Globus pallidus (tissue), 1 donor: ENCODE measurements around the gene ZNF267.
"Not testable (repeated sequence)": the region's sequence is repeated elsewhere in the genome, so short reads cannot be mapped to it uniquely, and the experiment has no call there.

Experiments
- DNase-seq: peaks from one replicate; pipeline ENCODE4 v3.0.0-alpha.2; 2015; ENCODE audit warnings: low spot score

The ZNF267 gene

DNA sequence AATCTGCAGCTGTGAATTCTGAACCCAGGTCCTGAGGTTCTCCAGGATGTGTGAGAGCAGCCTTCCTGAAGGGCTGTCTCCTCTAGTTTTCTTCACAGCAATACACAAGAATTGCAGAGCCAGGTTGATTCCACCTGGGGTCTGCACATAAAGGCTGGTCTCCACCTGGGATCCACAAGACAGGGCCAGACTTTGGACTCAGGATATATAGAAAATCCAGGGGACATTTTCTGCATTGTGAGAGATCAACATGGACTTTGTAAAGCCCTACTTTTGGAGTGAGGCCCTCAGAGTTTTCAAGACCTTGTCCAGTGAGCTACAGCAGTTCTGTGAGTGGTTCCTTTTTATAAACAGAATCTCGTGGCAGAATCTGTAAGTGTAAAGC lies 6.3 kb downstream of the ZNF267 start:
- no peak for DNase-seq

DNA sequence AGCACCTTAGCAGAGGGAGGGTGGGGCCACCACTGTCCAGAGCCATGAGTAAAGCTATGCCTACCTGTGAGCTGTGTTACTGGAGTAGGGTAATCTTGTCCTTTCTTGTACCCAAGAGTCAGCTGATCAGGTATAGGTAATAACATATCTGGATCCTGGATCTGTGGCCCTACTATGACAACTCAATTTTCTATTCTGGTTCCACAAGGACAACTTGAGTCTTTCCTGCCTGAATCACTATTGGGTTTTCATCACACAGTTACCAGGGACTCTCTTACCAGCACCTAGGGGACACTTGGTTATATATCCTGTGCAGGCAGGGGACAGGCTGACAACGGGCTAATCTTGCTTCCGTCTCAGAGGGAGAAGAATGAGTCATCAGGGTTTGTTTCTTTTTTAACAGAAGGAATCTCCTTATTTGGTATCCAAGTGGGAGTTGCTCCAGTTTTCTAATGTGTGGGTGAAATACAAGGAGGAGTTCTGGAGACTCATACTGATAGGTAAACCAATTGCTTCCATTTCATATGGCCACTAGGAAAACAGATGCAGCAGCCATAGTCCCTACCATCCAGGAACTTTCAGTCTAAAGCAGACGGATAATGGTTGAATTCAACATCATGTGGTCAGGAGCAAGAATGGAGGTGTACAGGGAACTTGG lies 6.8 kb downstream of the ZNF267 start:
- no peak for DNase-seq

DNA sequence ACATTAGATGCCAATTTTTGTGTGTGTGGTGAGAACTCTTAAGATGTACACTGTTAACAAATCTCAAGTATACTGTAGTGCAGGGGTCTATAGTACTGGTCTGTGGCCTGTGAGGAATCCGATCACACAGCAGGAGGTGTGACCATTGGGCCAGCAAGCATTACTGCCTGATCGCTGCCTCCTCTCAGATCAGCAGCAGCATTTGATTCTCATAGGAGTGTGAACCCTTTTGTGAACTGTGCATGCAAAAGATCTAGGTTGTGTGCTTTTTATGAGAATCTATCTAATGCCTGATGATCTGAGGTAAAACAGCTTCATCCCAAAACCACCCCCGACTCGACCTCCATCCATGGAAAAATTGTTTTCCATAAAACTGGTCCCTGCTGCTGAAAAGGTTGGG lies 12.6 kb downstream of the ZNF267 start:
- no peak for DNase-seq

DNA sequence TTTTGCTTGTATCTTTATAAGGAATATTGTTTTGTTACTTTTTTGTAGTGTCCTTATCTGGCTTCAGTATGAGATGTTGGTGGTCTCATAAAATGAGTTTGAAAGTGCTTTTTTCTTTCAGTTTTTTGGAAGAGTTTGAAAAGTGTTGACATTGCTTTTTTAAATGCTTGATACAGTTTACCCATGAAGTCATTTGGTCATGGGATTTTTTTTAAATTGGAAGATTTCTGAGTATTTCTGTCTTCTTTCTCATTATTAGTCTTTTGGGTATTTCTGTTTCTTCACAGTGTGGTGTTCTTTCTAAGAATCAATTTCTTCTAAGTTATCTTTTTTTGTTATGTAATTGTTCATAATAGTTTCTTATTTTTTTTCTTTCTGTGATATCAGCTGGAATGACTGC lies 15.1 kb downstream of the ZNF267 start:
- no peak for DNase-seq

DNA sequence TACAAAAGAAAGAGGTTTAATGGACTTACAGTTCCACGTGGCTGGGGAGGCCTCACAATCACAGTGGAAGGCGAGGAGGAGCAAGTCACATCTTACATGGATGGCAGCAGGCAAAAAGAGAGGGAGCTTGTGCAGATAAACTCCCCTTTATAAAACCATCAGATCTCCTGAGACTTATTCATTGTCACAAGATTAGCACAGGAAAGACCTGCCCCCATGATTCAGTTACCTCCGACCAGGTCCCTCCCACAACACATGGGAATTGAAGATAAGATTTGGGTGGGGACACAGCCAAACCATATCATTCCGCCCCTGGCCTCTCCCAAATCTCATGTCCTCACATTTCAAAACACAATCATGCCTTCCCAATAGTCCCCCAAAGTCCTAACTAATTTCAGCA lies 18.5 kb downstream of the ZNF267 start:
- DNase-seq = not testable (repeated sequence)

DNA sequence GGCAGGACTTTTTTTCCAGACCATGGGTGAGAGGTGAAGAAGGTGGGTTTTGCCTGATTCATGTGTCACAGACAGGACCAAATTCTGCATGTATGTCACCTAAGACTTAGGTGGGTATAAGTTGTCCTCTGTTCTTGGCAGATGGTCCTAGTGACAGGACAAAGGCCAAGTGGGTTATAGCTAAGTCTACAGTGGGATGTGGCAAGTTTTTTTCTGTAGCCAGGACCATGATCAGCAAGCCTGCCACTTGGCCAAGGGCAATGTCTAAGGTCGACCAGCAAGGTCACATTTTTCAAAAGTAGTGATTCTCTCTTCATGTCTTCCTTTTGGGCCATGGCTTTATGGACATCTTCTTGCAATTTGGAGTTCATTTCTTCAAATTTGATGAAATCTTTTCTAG lies 20.2 kb downstream of the ZNF267 start:
- no peak for DNase-seq

DNA sequence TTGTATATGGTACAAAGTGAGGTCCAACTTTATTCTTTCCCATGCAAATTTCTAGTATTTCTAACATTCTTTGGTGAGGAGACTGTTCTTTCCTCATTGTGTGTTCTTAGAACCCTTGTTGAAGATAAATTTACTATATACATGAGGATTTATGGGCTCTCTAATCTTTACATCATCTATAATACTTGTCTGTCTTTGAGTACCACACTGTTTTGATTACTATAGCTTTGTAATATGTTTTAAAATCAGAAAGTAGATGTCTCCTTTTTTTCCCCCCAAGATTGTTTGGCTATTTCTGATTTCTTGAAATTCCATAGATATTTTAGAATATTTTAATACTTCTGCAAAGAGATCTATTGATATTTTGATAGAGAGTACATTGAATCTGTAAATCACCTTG lies 23.7 kb downstream of the ZNF267 start:
- DNase-seq = no peak

DNA sequence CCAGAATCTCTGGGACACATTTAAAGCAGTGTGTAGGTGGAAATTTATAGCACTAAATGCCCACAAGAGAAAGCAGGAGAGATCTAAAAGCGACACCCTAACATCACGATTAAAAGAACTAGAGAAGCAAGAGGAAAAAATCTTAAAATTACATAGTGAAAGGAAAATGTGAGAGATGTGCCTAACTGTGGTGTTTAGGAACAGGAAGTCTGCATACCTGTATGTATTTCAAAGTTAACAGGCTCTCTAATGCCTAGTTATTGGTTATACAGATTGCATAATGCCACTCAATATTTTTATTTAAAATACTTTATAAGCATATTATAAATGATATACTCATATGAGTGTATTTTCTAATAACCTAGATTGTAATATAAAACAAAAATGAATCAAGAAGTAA lies 25.9 kb downstream of the ZNF267 start:
- no peak for DNase-seq

DNA sequence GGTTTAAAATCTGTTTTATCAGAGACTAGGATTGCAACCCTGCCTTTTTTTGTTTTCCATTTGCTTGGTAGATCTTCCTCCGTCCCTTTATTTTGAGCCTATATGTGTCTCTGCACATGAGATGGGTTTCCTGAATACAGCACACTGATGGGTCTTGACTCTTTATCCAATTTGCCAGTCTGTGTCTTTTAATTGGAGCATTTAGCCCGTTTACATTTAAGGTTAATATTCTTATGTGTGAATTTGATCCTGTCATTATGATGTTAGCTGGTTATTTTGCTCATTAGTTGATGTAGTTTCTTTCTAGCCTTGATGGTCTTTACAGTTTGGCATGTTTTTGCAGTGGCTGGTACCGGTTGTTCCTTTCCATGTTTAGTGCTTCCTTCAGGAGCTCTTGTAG lies 31.0 kb downstream of the ZNF267 start:
- DNase-seq = not testable (repeated sequence)

DNA sequence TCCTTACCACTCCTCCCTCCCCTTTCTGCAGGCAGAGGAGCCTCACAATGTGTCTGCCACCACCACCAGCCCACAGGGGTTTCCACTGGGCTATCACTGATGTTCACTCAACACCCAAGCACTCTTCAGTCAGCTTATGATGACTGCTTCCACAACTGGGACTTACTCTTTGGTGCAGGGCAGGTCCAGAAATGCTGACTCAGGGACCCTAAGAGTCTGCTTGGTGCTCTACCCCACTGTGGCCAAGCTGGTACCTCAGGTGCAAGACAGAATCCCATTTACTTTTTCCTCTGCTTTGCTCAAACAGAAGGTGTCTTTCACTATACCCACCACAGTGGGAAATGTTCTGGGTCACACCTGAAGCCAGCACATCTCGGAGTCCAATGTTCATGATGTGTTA lies 40.1 kb downstream of the ZNF267 start:
- DNase-seq = no peak

DNA sequence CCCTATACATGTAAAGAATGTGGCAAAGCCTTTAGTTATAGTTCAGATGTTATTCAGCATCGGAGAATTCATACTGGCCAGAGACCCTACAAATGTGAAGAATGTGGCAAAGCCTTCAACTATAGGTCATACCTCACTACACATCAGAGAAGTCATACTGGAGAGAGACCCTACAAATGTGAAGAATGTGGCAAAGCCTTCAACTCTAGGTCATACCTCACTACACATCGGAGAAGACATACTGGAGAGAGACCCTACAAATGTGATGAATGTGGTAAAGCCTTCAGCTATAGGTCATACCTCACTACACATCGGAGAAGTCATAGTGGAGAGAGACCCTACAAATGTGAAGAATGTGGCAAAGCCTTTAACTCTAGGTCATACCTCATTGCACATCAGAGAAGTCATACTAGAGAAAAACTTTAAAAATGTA lies 42.5 kb downstream of the ZNF267 start:
- no peak for DNase-seq

DNA sequence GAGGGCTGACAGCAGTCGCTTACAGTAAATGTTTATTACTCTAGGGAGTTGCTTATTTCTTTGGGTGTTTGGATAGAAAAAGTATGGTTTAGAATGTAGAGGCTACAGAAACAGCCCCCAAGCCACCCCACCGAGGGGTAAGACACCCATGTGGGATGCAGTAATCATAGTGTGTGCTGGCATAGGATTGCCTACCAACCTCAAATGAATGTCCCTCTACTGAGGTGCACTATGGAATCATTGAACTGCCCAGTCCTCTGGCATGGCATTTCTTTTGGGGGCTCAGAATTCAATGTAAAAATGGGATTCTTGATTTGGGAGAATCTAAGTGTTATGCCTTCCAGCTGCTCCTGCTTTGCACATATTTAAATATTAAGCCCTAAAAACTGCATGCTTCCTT lies 46.8 kb downstream of the ZNF267 start:
- DNase-seq = no peak

DNA sequence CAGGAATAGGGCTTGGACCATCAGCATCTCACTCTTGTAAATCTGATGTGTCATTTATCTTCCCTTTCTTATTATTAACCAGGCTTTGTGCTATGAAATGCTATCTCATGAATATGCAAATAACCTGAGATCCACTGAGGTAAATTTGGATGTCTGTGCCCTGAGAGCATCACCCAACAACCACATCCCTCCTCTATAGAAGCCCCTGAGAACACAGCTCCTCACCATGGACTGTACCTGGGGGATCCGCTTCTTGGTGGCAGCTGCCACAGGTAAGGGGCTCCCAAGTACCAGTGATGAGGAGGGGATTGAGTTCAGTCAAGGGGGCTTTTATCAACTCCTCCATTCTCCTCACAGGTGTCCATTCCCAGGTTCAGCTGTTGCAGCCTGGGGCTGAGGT lies 78.2 kb downstream of the ZNF267 start:
- not testable (repeated sequence) for DNase-seq

DNA sequence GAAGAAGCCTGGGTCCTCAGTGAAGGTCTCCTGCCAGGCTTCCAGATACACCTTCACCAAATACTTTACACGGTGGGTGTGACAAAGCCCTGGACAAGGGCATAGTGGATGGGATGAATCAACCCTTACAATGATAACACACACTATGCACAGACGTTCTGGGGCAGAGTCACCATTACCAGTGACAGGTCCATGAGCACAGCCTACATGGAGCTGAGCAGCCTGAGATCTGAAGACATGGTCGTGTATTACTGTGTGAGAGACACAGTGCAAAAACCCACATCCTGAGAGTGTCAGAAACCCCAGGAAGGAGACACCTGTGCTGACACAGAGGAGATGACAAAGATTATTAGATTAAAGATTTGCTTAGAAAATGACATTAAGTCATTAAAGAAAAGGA lies 78.6 kb downstream of the ZNF267 start:
- DNase-seq = not testable (repeated sequence)

DNA sequence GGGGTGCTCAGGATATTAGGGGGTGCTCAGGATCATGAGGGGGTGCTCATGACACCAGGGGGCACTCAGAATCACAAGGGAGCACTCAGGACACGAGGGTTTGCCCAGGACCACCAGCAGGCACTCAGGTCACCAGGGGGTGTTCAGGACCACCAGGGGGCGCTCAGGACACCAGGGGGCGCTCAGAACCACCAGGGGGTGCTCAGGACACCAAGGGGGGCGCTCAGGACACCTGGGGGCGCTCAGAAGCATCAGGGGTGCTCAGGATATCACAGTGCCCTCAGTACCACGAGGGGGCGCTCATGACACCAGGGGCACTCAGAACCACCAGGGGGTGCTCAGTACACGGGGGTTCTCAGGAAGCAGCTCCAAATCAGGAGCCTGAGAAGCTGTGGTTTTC lies 82.6 kb downstream of the ZNF267 start:
- DNase-seq = not testable (repeated sequence)

DNA sequence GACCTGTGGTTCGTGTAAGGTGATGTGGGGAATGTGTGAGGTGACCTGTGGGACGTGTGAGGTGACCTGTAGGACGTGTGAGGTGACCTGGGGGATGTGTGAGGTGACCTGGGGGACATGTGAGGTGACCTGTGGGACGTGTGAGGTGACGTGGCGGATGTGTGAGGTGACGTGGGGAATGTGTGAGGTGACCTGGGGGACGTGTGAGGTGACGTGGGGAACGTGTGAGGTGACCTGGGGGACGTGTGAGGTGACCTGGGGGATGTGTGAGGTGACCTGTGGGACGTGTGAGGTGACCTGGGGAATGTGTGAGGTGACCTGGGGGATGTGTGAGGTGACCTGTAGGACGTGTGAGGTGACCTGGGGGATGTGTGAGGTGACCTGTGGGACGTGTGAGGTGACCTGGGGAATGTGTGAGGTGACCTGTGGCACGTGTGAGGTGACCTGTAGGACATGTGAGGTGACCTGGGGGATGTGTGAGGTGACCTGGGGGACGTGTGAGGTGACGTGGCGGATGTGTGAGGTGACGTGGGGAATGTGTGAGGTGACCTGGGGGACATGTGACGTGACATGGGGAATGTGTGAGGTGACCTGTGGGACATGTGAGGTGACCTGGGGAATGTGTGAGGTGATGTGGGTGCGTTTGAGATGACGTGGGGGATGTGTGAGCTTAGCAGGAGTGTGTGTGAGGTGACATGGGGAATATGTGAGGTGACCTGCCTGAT lies 86.7 kb downstream of the ZNF267 start:
- DNase-seq = not testable (repeated sequence)
